HEK293T (cell line): Measurements from ENCODE around the gene ENOSF1.

Experiments
- ARNT ChIP-seq: fragments of 450-650 bp; IDR thresholded peaks from 2 replicates; pipeline ENCODE4 v1.6.1; 2017; ENCODE audit warnings: mild to moderate bottlenecking
- BHLHE40 ChIP-seq: fragments of 450-650 bp; IDR thresholded peaks from 2 replicates; pipeline ENCODE4 v1.6.1; 2016; ENCODE audit warnings: mild to moderate bottlenecking, moderate library complexity, borderline replicate concordance
- FOXM1 ChIP-seq: fragments of 450-650 bp; IDR thresholded peaks from 2 replicates; pipeline ENCODE4 v1.6.1; 2017; ENCODE audit warnings: mild to moderate bottlenecking, borderline replicate concordance
- LEF1 ChIP-seq: fragments of 450-650 bp; IDR thresholded peaks from 2 replicates; pipeline ENCODE4 v1.6.1; 2017; ENCODE audit warnings: mild to moderate bottlenecking, borderline replicate concordance
- SP1 ChIP-seq: fragments of 450-650 bp; IDR thresholded peaks from 2 replicates; pipeline ENCODE4 v1.6.1; 2017
- SUZ12 ChIP-seq: fragments of 450-650 bp; IDR thresholded peaks from 2 replicates; pipeline ENCODE4 v1.6.1; 2016; ENCODE audit warnings: mild to moderate bottlenecking
- TARDBP ChIP-seq: fragments of 450-650 bp; IDR thresholded peaks from 2 replicates; pipeline ENCODE4 v1.6.1; 2016

GRCh38 chr18:715626-716025 lies 3.2 kb upstream of the ENOSF1 start:
- TF ChIP-seq ARNT (no peak), SP1 (no peak), TARDBP (no peak), BHLHE40 (no peak), SUZ12 (no peak), FOXM1 (no peak), LEF1 (no peak)
